ENCODE data around the gene SRRM3. TPM values are rescaled to one million over a fixed set of nuclear protein-coding genes. Genes with fewer than 3 reads are reported as not detected.
A peak's percentile ranks its signal among the peaks of the same experiment; 100 is the strongest.
"Not testable (repeated sequence)": the region's sequence is repeated elsewhere in the genome, so short reads cannot be mapped to it uniquely, and the experiment has no call there.

SRRM3 gene
- total RNA-seq, 1 donor from 2014 or later: 0.46 TPM

GRCh38 chr7:76303202-76304147 lies 101.8 kb downstream of the SRRM3 start:
- peaks cover 31% of the 10 kb centered on the region for H3K4me1 Mint-ChIP-seq (ENCODE audit: unreplicated experiment)
- peak; percentile 96 for DNase-seq (ENCODE audit: extremely low spot score, unreplicated experiment)
- TF ChIP-seq, protein P1, sequence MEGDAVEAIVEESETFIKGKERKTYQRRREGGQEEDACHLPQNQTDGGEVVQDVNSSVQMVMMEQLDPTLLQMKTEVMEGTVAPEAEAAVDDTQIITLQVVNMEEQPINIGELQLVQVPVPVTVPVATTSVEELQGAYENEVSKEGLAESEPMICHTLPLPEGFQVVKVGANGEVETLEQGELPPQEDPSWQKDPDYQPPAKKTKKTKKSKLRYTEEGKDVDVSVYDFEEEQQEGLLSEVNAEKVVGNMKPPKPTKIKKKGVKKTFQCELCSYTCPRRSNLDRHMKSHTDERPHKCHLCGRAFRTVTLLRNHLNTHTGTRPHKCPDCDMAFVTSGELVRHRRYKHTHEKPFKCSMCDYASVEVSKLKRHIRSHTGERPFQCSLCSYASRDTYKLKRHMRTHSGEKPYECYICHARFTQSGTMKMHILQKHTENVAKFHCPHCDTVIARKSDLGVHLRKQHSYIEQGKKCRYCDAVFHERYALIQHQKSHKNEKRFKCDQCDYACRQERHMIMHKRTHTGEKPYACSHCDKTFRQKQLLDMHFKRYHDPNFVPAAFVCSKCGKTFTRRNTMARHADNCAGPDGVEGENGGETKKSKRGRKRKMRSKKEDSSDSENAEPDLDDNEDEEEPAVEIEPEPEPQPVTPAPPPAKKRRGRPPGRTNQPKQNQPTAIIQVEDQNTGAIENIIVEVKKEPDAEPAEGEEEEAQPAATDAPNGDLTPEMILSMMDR (IDR thresholded peaks at IDR 0.05): no peak
- no peaks in the 10 kb centered on the region for H3K27me3 Mint-ChIP-seq (ENCODE audit: unreplicated experiment)
- peak overlapping the region; percentile 87 for H3K4me3 Mint-ChIP-seq (ENCODE audit: unreplicated experiment)
- H3K27ac Mint-ChIP-seq (ENCODE audit: unreplicated experiment): peak overlapping the region; percentile 83
- no peaks in the 10 kb centered on the region for H3K9me3 Mint-ChIP-seq (ENCODE audit: unreplicated experiment)
- no peaks in the 10 kb centered on the region for H3K36me3 Mint-ChIP-seq (ENCODE audit: unreplicated experiment)

- H3K27ac Mint-ChIP-seq (ENCODE audit: unreplicated experiment): no peak overlapping the region
- no peak overlapping the region for H3K4me3 Mint-ChIP-seq (ENCODE audit: unreplicated experiment)
- no peaks in the 10 kb centered on the region for H3K9me3 Mint-ChIP-seq (ENCODE audit: unreplicated experiment)
- peaks cover 31% of the 10 kb centered on the region for H3K4me1 Mint-ChIP-seq (ENCODE audit: unreplicated experiment)
- no peak for DNase-seq (ENCODE audit: extremely low spot score, unreplicated experiment)
- H3K36me3 Mint-ChIP-seq (ENCODE audit: unreplicated experiment): no peaks in the 10 kb centered on the region
- H3K27me3 Mint-ChIP-seq (ENCODE audit: unreplicated experiment): no peaks in the 10 kb centered on the region
- TF ChIP-seq, protein P1 (IDR thresholded peaks at IDR 0.05): no peak
Measured at GRCh38 chr7:76304888-76305375, 103.2 kb downstream of the SRRM3 start.

DNA sequence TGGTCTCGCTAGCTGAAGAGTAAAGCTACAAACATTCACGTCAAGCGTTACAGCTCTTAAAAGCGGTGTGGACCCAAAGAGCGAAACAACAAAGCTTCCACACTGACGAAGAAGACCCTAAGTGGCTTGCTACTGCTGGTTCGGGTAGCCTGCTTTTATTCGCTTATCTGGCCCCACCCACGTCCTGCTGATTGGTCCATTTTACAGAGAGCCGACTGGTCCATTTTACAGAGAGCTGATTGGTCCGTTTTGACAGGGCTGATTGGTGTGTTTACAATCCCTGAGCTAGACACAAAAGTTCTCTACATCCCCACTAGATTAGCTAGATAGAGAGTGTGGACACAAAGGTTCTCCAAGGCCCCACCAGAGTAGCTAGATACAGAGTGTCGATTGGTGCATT lies 107.2 kb downstream of the SRRM3 start:
- H3K27me3 Mint-ChIP-seq (ENCODE audit: unreplicated experiment); H3K9me3 Mint-ChIP-seq (ENCODE audit: unreplicated experiment); H3K36me3 Mint-ChIP-seq (ENCODE audit: unreplicated experiment); H3K4me3 Mint-ChIP-seq (ENCODE audit: unreplicated experiment); DNase-seq (ENCODE audit: extremely low spot score, unreplicated experiment); H3K27ac Mint-ChIP-seq (ENCODE audit: unreplicated experiment): not testable (repeated sequence)
- peaks cover 37% of the 10 kb centered on the region for H3K4me1 Mint-ChIP-seq (ENCODE audit: unreplicated experiment)

DNA sequence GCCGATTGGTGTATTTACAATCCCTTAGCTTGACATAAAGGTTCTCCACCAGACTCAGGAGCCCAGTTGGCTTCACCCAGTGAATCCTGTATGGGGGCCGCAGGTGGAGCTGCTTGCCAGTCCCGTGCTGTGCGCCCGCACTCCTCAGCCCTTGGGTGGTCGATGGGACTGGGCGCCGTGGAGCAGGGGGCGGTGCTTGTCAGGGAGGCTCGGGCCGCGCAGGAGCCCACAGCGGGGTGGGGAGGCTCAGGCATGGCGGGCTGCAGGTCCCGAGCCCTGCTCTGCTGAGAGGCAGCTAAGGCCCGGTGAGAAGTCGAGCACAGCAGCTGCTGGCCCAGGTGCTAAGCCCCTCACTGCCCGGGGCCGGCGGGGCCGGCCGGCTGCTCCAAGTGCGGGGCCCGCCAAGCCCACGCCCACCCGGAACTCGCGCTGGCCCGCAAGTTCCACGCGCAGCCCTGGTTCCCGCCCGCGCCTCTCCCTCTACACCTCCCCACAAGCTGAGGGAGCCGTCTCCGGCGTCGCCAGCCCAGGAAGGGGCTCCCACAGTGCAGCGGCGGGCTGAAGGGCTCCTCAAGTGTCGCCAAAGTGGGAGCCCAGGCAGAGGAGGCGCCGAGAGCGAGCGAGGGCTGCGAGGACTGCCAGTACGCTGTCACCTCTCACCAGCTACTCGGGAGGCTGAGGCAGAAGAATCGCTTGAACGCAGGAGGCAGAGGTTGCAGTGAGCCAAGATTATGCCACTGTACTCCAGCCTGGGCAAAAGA lies 107.8 kb downstream of the SRRM3 start:
- not testable (repeated sequence) for H3K27me3 Mint-ChIP-seq (ENCODE audit: unreplicated experiment); H3K4me3 Mint-ChIP-seq (ENCODE audit: unreplicated experiment); H3K27ac Mint-ChIP-seq (ENCODE audit: unreplicated experiment); H3K9me3 Mint-ChIP-seq (ENCODE audit: unreplicated experiment); H3K36me3 Mint-ChIP-seq (ENCODE audit: unreplicated experiment); DNase-seq (ENCODE audit: extremely low spot score, unreplicated experiment)
- H3K4me1 Mint-ChIP-seq (ENCODE audit: unreplicated experiment): peaks cover 36% of the 10 kb centered on the region

DNA sequence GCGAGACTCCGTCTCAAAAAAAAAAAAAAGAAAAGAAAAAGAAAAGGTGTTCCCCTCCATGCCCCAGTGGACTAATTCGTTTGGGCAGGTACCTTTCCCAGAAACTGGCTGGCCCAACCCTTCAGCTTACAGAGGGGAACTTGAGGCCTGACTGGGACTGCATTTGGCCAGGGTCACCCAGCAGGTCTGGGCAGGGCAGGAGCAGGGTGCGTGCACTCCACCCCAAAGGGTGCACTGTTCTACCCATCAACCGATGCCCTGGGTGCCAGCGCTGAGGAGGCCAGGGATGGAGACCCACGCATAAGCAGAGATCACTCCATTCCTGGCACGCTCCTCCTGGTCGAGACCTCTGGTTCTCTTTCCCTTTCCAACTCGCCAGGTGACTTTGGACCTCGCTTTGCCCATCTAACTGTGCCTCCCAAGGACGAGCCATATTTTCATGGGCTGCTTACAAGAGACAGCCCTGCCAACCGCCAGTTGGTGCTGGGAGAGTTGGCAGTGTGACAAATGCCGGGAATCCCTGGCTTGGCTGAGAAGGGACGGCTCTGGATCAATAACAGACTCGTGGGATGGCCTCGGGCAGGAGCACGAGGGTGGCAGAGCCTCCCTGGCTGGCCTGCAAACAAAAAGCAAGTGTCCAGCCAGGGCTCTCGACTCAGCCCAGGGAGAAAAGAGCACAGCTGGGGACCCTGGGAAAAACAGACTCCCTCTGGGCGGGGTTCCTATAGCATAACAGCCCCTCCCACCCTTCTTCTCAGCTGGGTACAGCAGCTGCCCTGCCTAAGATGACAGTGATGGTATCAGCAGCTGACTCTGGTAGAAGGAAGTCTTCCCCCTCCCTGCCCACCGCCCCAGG lies 108.6 kb downstream of the SRRM3 start:
- TF ChIP-seq, protein P1 (IDR thresholded peaks at IDR 0.05): no peak

GRCh38 chr7:76311838-76312237 lies 110.1 kb downstream of the SRRM3 start:
- not testable (repeated sequence) for H3K27ac Mint-ChIP-seq (ENCODE audit: unreplicated experiment); H3K27me3 Mint-ChIP-seq (ENCODE audit: unreplicated experiment); DNase-seq (ENCODE audit: extremely low spot score, unreplicated experiment); H3K4me3 Mint-ChIP-seq (ENCODE audit: unreplicated experiment); H3K9me3 Mint-ChIP-seq (ENCODE audit: unreplicated experiment); H3K36me3 Mint-ChIP-seq (ENCODE audit: unreplicated experiment)
- H3K4me1 Mint-ChIP-seq (ENCODE audit: unreplicated experiment): peaks cover 25% of the 10 kb centered on the region

More for the DNA sequence above, 108.6 kb downstream of the SRRM3 start:
- Mint-ChIP-seq H3K27me3 (ENCODE audit: unreplicated experiment) (no peaks in the 10 kb centered on the region), H3K4me3 (ENCODE audit: unreplicated experiment) (no peak overlapping the region), H3K36me3 (ENCODE audit: unreplicated experiment) (no peaks in the 10 kb centered on the region), H3K9me3 (ENCODE audit: unreplicated experiment) (no peaks in the 10 kb centered on the region), H3K4me1 (ENCODE audit: unreplicated experiment) (peaks cover 32% of the 10 kb centered on the region), H3K27ac (ENCODE audit: unreplicated experiment) (peak overlapping the region; percentile 87)
- peak; percentile 89 for DNase-seq (ENCODE audit: extremely low spot score, unreplicated experiment)

Measured in osteocyte (in vitro differentiated cells).